Omental fat pad (tissue), 4 donors: Measurements from ENCODE around the gene BAIAP2L1. TPM values are rescaled to one million over a fixed set of nuclear protein-coding genes. Genes with fewer than 3 reads are reported as not detected.

Experiments used
- ATAC-seq: fragments of 150-250 bp; one replicate; pipeline ENCODE4 v1.9.1; 2016; ENCODE audit warnings: mild to moderate bottlenecking, moderate library complexity; ENCODE audit not compliant: low FRiP score
- DNase-seq: peaks from one replicate; pipeline ENCODE4 v3.0.0-alpha.2; 2019; ENCODE audit warnings: low spot score
- CTCF ChIP-seq, 3 donors: fragments of 450-650 bp; IDR thresholded peaks; one replicate each; pipeline ENCODE4 v1.5.1; 2016 to 2017; ENCODE audit warnings: antibody characterized with exemption in 3 of 3, mild to moderate bottlenecking in 3 of 3, moderate library complexity in 2 of 3
- total RNA-seq, 4 donors: library from RNA; depleted of rRNA; stranded (reverse); fragments of >200 nt; gene quantifications; one replicate each; pipeline ENCODE4 v1.1.0, GENCODE V29; 2016

Gene BAIAP2L1
- total RNA-seq, 4 donors from 2014 or later: 2.5 to 6.3 (median 3.0) TPM

- TF ChIP-seq CTCF (IDR thresholded peaks at IDR 0.05): no peak
- ATAC-seq: no peak
- DNase-seq: no peak
Observed at GRCh38 chr7:98289333-98289875, 111.5 kb downstream of the BAIAP2L1 start.

- no peak for ATAC-seq
- DNase-seq: no peak
- TF ChIP-seq CTCF (IDR thresholded peaks at IDR 0.05): no peak
Observed at GRCh38 chr7:98288064-98288823, 112.6 kb downstream of the BAIAP2L1 start.

- TF ChIP-seq CTCF (IDR thresholded peaks at IDR 0.05): no peak
- ATAC-seq: no peak
- DNase-seq: no peak
Observed at GRCh38 chr7:98287486-98287959, 113.4 kb downstream of the BAIAP2L1 start.

GRCh38 chr7:98286701-98287485, 114.0 kb downstream of the BAIAP2L1 start:
- ATAC-seq (no peak), DNase-seq (no peak)
- TF ChIP-seq CTCF (IDR thresholded peaks at IDR 0.05): no peak

GRCh38 chr7:98286093-98286539, 114.8 kb downstream of the BAIAP2L1 start:
- DNase-seq: peak; percentile 90
- TF ChIP-seq CTCF (IDR thresholded peaks at IDR 0.05): no peak
- peak; percentile 31 for ATAC-seq

- no peak for TF ChIP-seq CTCF (IDR thresholded peaks at IDR 0.05)
- no peak for ATAC-seq
Observed at GRCh38 chr7:98285157-98286092, 115.5 kb downstream of the BAIAP2L1 start.

More at GRCh38 chr7:98285157-98286092, 115.5 kb downstream of the BAIAP2L1 start:
- DNase-seq: no peak
